GM12891 (cell line): ENCODE data around the gene VAV3.

Experiments used
- PAX5 ChIP-seq: IDR thresholded peaks from 2 replicates; pipeline ENCODE4 v1.6.1; 2011; ENCODE audit warnings: low read length, moderate library complexity, mild to moderate bottlenecking; ENCODE audit not compliant: insufficient read depth, severe bottlenecking
- POLR2A ChIP-seq: IDR thresholded peaks from 2 replicates; pipeline ENCODE4 v1.6.1; 2011; ENCODE audit warnings: low read depth, low read length, control low read depth
- POLR2AphosphoS5 ChIP-seq: IDR thresholded peaks from 2 replicates; pipeline ENCODE4 v1.6.1; 2011; ENCODE audit warnings: low read depth, low read length, control low read depth
- TAF1 ChIP-seq: IDR thresholded peaks from 2 replicates; pipeline ENCODE4 v1.6.1; 2011; ENCODE audit warnings: low read depth, low read length, control low read depth

- TF ChIP-seq POLR2AphosphoS5 (no peak), POLR2A (no peak), TAF1 (no peak), PAX5 (no peak)
Measured at GRCh38 chr1:107678993-107679392, 286.0 kb downstream of the VAV3 start.
